GM21529 (cell line): ENCODE measurements around the gene SGK2.
"Not testable (repeated sequence)": the region's sequence is repeated elsewhere in the genome, so short reads cannot be mapped to it uniquely, and the experiment has no call there.

Source experiments
- ATAC-seq: cut with Tn5 transposase; IDR thresholded peaks from one replicate; pipeline ENCODE4 v1.9.1; 2021; ENCODE audit not compliant: unreplicated experiment

Gene SGK2

GRCh38 chr20:43590392-43591303 is 31.8 kb downstream of the SGK2 start, which contains the start of gene IFT52:
TSS of gene IFT52 (plus strand) at chr20:43590937. CDS start at chr20:43594699, 3,762 bp downstream.
- peak; percentile 98 for ATAC-seq

- not testable (repeated sequence) for ATAC-seq
Measured at GRCh38 chr20:43601960-43602359, 43.1 kb downstream of the SGK2 start.

- no peak for ATAC-seq
Measured at GRCh38 chr20:43603124-43603523, 44.3 kb downstream of the SGK2 start.

DNA sequence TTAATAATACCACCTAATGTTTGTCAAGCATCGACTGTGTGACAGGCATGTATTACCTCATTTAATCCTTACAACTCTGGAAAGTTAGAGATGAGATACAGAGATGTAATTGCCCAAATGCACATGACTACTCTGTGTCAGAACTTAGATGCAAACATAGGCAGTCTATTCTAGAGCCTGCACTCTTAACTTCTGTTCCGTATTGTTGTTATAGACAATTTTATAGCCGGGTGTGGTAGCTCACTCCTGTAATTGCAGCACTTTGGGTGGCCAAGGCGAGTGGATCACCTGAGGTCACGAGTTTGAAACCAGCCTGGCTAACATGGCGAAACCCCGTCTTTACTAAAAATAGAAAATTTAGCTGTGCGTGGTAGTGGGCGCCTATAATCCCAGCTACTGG is 46.9 kb downstream of the SGK2 start:
- no peak for ATAC-seq

GRCh38 chr20:43607278-43607677 is 48.5 kb downstream of the SGK2 start:
- ATAC-seq = not testable (repeated sequence)

DNA sequence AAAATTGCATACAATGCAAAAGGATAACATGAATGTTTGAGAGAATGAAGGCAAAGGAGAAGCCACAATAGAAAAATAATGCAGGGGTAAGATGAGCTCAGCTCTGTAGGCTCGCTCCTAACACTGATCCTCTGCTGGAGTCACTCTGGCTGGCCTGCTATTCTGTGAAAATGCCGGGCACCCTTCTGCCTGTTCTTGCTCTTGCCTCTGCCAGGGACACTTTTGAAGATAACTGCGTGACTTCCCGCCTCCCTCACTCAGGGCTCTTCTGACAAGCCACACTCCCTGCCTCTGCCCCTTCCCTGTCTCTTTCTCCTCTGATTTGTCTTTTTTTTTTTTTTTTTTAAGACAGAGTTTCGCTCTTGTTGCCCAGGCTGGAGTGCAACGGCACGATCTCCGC is 72.8 kb downstream of the SGK2 start:
- no peak for ATAC-seq
